ENCODE measurements around the gene SHC4.

GRCh38 chr15:48865370-48866079 lies 98.2 kb downstream of the SHC4 start:
- TF ChIP-seq CTCF (IDR thresholded peaks at IDR 0.05) (no peak), ZFX (IDR thresholded peaks at IDR 0.05; ENCODE audit: borderline replicate concordance) (no peak)

All from 22Rv1 (cell line).